ENCODE results near the gene SLITRK3.

SLITRK3 gene

GRCh38 chr3:165185707-165186327, 10.4 kb downstream of the SLITRK3 start:
- no peaks in the 10 kb centered on the region for H3K27me3 ChIP-seq (ENCODE audit: insufficient read depth, low read depth, severe bottlenecking)
- no peaks in the 10 kb centered on the region for H3K9me3 ChIP-seq (ENCODE audit: severe bottlenecking)
- DNase-seq: peak; percentile 66
- no peaks in the 10 kb centered on the region for H3K36me3 ChIP-seq
- peak; percentile 70 for TF ChIP-seq CTCF (IDR thresholded peaks at IDR 0.05; ENCODE audit: low read depth, low read length)
- H3K4me3 ChIP-seq (ENCODE audit: low read depth, low read length): no peak overlapping the region
- H3K27ac ChIP-seq: no peak overlapping the region

DNA sequence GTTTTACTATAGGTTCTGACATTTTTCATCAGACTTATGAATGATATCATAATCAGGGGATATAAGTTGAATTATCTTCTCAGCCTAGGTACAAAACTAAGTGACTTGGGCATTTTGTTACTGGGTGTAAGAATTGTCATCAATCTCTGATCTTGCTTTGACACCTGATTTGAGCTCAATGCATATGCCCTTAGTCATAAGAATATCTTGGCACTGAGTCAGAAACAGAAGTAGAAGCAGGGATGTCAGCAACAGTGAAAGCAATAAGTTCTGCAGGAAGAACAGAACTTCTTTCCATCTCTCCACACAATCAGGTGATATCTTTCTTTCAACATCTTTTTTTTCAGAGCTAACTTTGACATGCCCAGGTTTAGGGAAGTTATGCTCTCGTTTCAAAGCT, 14.6 kb downstream of the SLITRK3 start:
- Histone ChIP-seq H3K27me3 (ENCODE audit: insufficient read depth, low read depth, severe bottlenecking) (no peaks in the 10 kb centered on the region), H3K27ac (no peak overlapping the region), H3K4me3 (ENCODE audit: low read depth, low read length) (no peak overlapping the region), H3K9me3 (ENCODE audit: severe bottlenecking) (no peaks in the 10 kb centered on the region), H3K36me3 (no peaks in the 10 kb centered on the region)
- TF ChIP-seq CTCF (IDR thresholded peaks at IDR 0.05; ENCODE audit: low read depth, low read length): no peak
- no peak for DNase-seq

DNA sequence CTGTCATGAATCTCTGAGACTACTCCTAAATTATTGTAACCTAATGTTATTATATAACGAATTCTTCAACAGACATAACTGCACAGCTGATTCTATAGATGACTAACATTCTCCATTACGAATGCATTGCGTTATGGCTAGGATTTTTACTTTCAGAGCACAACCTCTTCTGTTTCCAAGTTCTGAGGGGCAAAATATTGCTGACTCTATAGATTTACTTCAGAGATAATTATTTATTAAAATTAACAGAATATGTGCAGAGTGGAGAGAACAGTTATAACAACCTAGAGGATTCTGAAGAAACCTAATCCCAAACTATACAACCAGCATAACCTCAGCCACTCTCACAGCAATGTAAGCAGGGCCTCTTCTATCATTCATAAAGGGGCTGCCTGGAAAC, 25.9 kb downstream of the SLITRK3 start:
- Histone ChIP-seq H3K9me3 (ENCODE audit: severe bottlenecking) (no peaks in the 10 kb centered on the region), H3K27me3 (ENCODE audit: insufficient read depth, low read depth, severe bottlenecking) (no peaks in the 10 kb centered on the region), H3K27ac (no peak overlapping the region), H3K36me3 (no peaks in the 10 kb centered on the region), H3K4me3 (ENCODE audit: low read depth, low read length) (no peak overlapping the region)
- DNase-seq: no peak
- TF ChIP-seq CTCF (IDR thresholded peaks at IDR 0.05; ENCODE audit: low read depth, low read length): no peak

DNA sequence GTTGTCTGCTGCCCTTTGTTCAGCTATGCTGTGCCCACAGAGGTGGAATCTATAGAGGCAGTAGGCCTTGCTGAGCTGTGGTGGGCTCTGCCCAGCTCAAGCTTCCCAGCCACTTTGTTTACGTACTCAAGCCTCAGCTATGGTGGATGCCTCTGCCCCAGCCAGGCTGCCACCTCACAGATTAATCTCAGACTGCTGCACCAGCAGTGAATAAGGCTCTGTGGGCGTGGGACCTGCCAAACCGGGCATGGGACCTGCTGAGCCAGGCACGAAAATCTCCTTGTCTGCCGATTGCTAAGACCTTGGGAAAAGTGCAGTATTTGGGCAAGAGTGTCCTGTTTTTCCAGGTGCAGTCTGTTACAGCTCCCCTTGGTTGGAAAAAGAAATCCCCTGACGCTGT, 26.8 kb downstream of the SLITRK3 start:
- no peak for TF ChIP-seq CTCF (IDR thresholded peaks at IDR 0.05; ENCODE audit: low read depth, low read length)
- Histone ChIP-seq H3K27me3 (ENCODE audit: insufficient read depth, low read depth, severe bottlenecking) (no peaks in the 10 kb centered on the region), H3K36me3 (no peaks in the 10 kb centered on the region), H3K9me3 (ENCODE audit: severe bottlenecking) (no peaks in the 10 kb centered on the region), H3K27ac (no peak overlapping the region), H3K4me3 (ENCODE audit: low read depth, low read length) (no peak overlapping the region)
- no peak for DNase-seq

GRCh38 chr3:165162883-165163282, 33.3 kb downstream of the SLITRK3 start:
- Histone ChIP-seq H3K4me3 (ENCODE audit: low read depth, low read length) (no peak overlapping the region), H3K27ac (no peak overlapping the region), H3K36me3 (no peaks in the 10 kb centered on the region), H3K9me3 (ENCODE audit: severe bottlenecking) (no peaks in the 10 kb centered on the region), H3K27me3 (ENCODE audit: insufficient read depth, low read depth, severe bottlenecking) (no peaks in the 10 kb centered on the region)
- no peak for DNase-seq
- no peak for TF ChIP-seq CTCF (IDR thresholded peaks at IDR 0.05; ENCODE audit: low read depth, low read length)

DNA sequence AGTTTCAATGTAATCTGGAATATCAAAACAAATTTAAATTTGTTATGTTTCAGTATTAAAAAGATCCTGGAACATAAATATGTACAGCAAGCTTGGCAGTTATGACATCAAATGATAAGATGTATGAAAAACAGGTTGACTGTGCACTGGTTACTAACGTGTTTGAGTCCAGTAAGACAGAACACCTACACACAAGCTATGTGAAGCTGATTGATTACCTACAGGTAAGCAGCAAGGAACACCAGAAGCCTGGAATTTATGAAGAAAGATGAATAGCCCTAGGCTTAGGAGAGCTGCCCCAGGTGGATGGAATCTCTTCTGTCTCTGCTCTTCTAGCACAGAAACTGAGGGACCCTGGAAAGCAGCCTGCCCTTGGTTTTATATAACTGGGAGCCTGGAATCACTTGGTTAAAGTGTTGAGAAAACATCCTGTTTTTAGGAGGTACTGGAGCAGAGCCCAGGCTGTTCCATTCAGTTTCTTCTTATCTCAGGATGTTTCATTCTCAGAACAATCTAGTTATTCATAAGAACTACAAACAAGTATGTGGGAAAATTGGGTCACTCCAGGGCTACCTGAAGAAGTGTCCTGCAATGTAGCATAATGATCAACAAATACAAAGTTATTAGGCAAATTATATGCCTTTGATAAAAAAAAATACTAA, 36.3 kb downstream of the SLITRK3 start:
- TF ChIP-seq CTCF (IDR thresholded peaks at IDR 0.05; ENCODE audit: low read depth, low read length): no peak
- no peaks in the 10 kb centered on the region for H3K9me3 ChIP-seq (ENCODE audit: severe bottlenecking)
- no peaks in the 10 kb centered on the region for H3K27me3 ChIP-seq (ENCODE audit: insufficient read depth, low read depth, severe bottlenecking)
- H3K36me3 ChIP-seq: no peaks in the 10 kb centered on the region
- no peak for DNase-seq
- H3K4me3 ChIP-seq (ENCODE audit: low read depth, low read length): no peak overlapping the region
- H3K27ac ChIP-seq: no peak overlapping the region
